GM12891 (cell line): ENCODE results near the gene PIP4K2C.
"Not testable (repeated sequence)": the region's sequence is repeated elsewhere in the genome, so short reads cannot be mapped to it uniquely, and the experiment has no call there.

Experiments
- DNase-seq: peaks from one replicate; pipeline ENCODE4 v3.0.0; 2011; ENCODE audit warnings: low spot score; ENCODE audit not compliant: insufficient read length
- FAIRE-seq: peaks from 2 replicates; lab custom pipeline; 2011; peaks lifted over from hg19 to GRCh38; lab: Jason Lieb, UNC
- PAX5 ChIP-seq: IDR thresholded peaks from 2 replicates; pipeline ENCODE4 v1.6.1; 2011; ENCODE audit warnings: low read length, moderate library complexity, mild to moderate bottlenecking; ENCODE audit not compliant: insufficient read depth, severe bottlenecking
- POLR2A ChIP-seq: IDR thresholded peaks from 2 replicates; pipeline ENCODE4 v1.6.1; 2011; ENCODE audit warnings: low read depth, low read length, control low read depth
- POLR2AphosphoS5 ChIP-seq: IDR thresholded peaks from 2 replicates; pipeline ENCODE4 v1.6.1; 2011; ENCODE audit warnings: low read depth, low read length, control low read depth
- POU2F2 ChIP-seq: IDR thresholded peaks from 2 replicates; pipeline ENCODE4 v1.6.1; 2011; ENCODE audit warnings: low read depth, mild to moderate bottlenecking, control low read depth, low read length, moderate library complexity
- SPI1 ChIP-seq: IDR thresholded peaks from 2 replicates; pipeline ENCODE4 v1.6.1; 2011; ENCODE audit warnings: low read depth, low read length, control low read depth
- TAF1 ChIP-seq: IDR thresholded peaks from 2 replicates; pipeline ENCODE4 v1.6.1; 2011; ENCODE audit warnings: low read depth, low read length, control low read depth

The PIP4K2C gene

GRCh38 chr12:57558864-57559263, 32.1 kb upstream of the PIP4K2C start:
- FAIRE-seq, result no peak

GRCh38 chr12:57560516-57560915, 30.5 kb upstream of the PIP4K2C start:
- DNase-seq (no peak), FAIRE-seq (no peak)
- TF ChIP-seq TAF1 (no peak), POLR2A (no peak)

More at GRCh38 chr12:57558864-57559263, 32.1 kb upstream of the PIP4K2C start:
- no peak for DNase-seq
- TF ChIP-seq POLR2AphosphoS5, result no peak
- no peak for TF ChIP-seq TAF1
- TF ChIP-seq SPI1, result no peak
- no peak for TF ChIP-seq POLR2A
- no peak for TF ChIP-seq POU2F2
- no peak for TF ChIP-seq PAX5

DNA sequence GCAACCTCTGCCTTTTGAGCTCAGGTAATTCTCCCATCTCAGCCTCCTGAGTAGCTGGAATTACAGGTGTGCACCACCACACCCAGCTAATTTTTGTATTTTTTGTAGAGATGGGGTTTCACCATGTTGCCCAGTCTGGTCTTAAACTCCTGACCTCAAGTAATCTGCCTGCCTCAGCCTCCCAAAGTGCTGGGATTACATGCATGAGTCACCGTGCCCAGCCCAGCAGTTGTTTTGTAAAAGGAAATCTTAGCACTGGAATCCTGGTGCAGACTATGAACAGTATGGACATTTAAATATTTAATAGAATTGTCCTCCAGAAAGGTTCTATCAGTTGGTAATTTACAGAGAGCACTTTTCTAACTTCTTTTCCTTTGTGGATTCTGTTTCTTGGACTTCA, 29.9 kb upstream of the PIP4K2C start:
- FAIRE-seq, DNase-seq: not testable (repeated sequence)

- DNase-seq, result no peak
- TF ChIP-seq POU2F2 (no peak), PAX5 (no peak), SPI1 (no peak), POLR2A (no peak), TAF1 (no peak), POLR2AphosphoS5 (no peak)
- FAIRE-seq, result no peak
These were observed 27.6 kb upstream of the PIP4K2C start for GRCh38 chr12:57563358-57563757.

DNA sequence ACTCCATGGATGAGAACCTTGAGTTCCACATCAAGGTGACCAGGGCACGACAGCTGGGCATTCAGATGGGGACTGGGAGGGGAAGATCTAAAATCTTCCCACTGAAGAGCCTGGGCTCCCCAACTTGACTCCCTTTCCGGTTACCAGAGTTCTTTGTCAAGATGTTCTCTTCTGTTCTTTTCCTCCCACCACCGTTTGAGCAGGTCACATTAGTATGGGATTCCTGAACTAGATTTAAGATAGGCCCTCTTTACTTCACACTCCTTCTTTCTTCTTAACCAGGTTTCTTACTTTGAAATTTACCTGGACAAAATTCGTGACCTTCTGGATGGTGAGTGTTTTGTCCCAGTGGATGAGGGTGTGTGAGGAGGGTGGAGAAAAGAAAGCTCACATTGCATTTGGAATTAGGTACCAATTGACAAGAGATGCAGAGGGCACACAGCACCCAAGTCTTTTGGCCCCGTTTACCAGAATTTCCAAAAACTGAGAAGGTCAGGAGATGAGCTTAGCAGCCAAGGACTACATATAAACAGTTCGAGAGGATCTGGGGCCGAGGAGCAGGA, 26.7 kb upstream of the PIP4K2C start:
- DNase-seq (no peak), FAIRE-seq (no peak)
- no peak for TF ChIP-seq TAF1
- TF ChIP-seq POLR2AphosphoS5, result no peak
- TF ChIP-seq PAX5, result no peak
- no peak for TF ChIP-seq POLR2A
- TF ChIP-seq SPI1, result no peak
- no peak for TF ChIP-seq POU2F2

GRCh38 chr12:57568838-57569237, 22.2 kb upstream of the PIP4K2C start:
- DNase-seq, result no peak
- TF ChIP-seq SPI1 (no peak), PAX5 (no peak), POLR2AphosphoS5 (no peak), POU2F2 (no peak), POLR2A (no peak), TAF1 (no peak)
- FAIRE-seq, result peak; percentile 20

GRCh38 chr12:57569858-57570257, 21.1 kb upstream of the PIP4K2C start:
- TF ChIP-seq TAF1 (no peak), POLR2AphosphoS5 (no peak), POLR2A (no peak), SPI1 (no peak), PAX5 (no peak), POU2F2 (no peak)
- FAIRE-seq, result no peak

GRCh38 chr12:57570438-57570837, 20.6 kb upstream of the PIP4K2C start:
- not testable (repeated sequence) for DNase-seq, FAIRE-seq

More at GRCh38 chr12:57569858-57570257, 21.1 kb upstream of the PIP4K2C start:
- no peak for DNase-seq

DNA sequence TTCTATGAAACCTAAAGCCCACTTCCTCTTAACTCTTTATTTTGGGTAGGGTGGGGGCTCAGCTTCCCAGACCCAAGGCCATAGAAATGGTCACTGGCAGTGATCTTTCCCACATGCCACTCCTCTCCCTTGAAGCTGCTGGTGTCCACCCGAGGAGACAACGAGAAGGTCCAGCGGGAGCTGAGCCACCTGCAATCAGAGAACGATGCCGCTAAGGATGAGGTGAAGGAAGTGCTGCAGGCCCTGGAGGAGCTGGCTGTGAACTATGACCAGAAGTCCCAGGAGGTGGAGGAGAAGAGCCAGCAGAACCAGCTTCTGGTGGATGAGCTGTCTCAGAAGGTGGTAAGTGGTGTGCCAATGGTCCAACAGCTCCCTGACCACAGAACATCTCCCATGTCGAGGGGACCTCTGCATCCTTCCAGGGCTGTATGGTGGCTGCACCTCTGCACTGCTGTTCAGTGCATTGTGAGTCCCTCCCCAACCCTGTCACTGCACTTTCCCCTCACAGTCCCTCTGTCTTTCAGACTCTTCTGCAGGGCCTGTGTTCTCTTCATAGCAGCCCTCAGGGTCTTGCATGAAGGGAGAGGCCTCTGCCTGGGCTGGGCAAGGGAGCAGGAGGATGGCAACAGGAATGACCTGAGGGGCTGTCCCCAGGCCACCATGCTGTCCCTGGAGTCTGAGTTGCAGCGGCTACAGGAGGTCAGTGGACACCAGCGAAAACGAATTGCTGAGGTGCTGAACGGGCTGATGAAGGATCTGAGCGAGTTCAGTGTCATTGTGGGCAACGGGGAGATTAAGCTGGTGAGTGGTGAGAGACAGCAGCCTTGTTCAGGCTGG, 18.8 kb upstream of the PIP4K2C start:
- no peak for TF ChIP-seq TAF1
- no peak for TF ChIP-seq PAX5

GRCh38 chr12:57574795-57575194, 16.2 kb upstream of the PIP4K2C start:
- DNase-seq (no peak), FAIRE-seq (no peak)
- TF ChIP-seq POLR2AphosphoS5, result no peak
- no peak for TF ChIP-seq POU2F2
- TF ChIP-seq TAF1, result no peak

More for the DNA sequence above, 18.8 kb upstream of the PIP4K2C start:
- FAIRE-seq (no peak), DNase-seq (no peak)
